ENCODE measurements around the gene CCDC149. TPM values are rescaled to one million over a fixed set of nuclear protein-coding genes. Genes with fewer than 3 reads are reported as not detected.

Gene CCDC149
- total and polyA plus RNA-seq, 2 of the 8 experiments (the other 6 are each of a cell fraction or from before 2014, with no cell fraction given), result 2.2 to 5.6 TPM

DNA sequence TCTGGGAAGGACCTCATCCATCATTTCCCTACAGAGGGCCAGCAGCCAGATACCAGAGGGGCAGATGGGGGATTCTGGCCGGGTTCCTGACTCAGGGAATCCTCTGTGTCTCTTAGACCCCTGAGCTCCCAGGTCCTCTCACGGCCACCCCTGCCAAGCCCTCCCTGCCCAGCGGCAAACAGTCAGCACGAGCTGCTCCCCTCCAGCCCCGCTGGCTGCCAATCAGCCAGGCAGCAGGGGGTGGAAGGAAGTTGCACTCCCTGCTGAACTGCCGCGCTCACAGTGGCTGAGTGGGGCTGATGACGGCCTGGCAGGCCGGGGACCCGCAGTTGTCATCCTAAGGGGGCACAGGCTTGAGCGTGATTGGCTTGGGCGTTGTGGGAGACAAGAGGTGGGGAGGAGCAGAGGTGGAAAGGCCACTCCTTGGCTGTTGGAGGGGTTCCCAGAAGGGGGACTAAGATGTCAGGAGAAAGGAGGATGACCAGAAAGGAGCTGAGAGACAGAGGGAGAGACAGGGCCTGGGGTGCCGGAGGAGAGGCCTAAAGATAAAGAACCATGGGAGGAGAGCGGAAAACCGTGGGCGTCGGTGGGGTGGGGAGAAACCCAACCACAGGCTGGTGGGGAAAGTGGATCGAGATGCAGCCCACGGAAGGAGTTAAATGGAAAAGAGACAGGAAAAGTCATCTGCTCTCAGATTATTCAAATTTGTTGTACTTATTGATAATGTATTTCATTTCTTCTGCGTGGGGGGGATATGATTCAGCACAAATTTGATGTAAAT is 4.4 kb upstream of the CCDC149 start:
- H2BK15ac ChIP-seq (ENCODE audit: low read length), result peak overlapping the region; percentile 19; the same call in 1 of the 2 replicates
- H3K18ac ChIP-seq (ENCODE audit: extremely low read depth, low read length), result no peak overlapping the region
- H4K91ac ChIP-seq (replicated peaks; ENCODE audit: insufficient read length, low read length), result no peak overlapping the region
- no peak overlapping the region for H2AFZ ChIP-seq (ENCODE audit: low read length)
- H3K27ac ChIP-seq (ENCODE audit: low read depth, low read length), result no peak overlapping the region
- H4K8ac ChIP-seq (ENCODE audit: extremely low read depth, insufficient read depth, low read length), result peak overlapping the region; percentile 18; the same call in 1 of the 2 replicates
- H3K27me3 ChIP-seq (replicated peaks in 1 of 4; ENCODE audit: control insufficient read depth in 3 of 4, extremely low read depth in 1 of 4, insufficient read depth in 3 of 4, low read length in 3 of 4), result peaks cover 0 to 9% (median 4%) of the 10 kb centered on the region in 4 experiments; a peak in 4 of 7 replicates
- POLR2A ChIA-PET (ENCODE audit: partially characterized antibody), result interaction anchor here (0.6 to 1.0 kb wide), 2 partner anchors 124 to 367 kb away, joined by 3 to 4 read pairs; no protein-coding TSS in a partner anchor
- H3K23me2 ChIP-seq (ENCODE audit: low read depth, low read length), result peaks cover 1% of the 10 kb centered on the region; the same call in 1 of the 2 replicates
- H3K4me2 ChIP-seq (ENCODE audit: insufficient read depth in 1 of 2, low read depth in 2 of 2, low read length in 2 of 2), result no peak overlapping the region
- CTCF ChIA-PET (ENCODE audit: partially characterized antibody), result interaction anchor here (0.8 to 3.4 kb wide), 4 partner anchors 14 to 182 kb away, joined by 3 to 17 read pairs (median 4); no protein-coding TSS in a partner anchor
- DNase-seq (ENCODE audit: low read depth in 1 of 2, low spot score in 2 of 2) (peak in 1 of 2 experiments; percentile 58), FAIRE-seq (no peak)
- 69% methylated on average over 19 of the region's 20 CpGs; no CpG with 5 or more reads in 1 of the 2 experiments for WGBS, 2 experiments (ENCODE audit: extremely low coverage in 1 of 2, insufficient coverage in 1 of 2, insufficient read length in 1 of 2, insufficient replicate concordance in 2 of 2, low coverage in 1 of 2, low lambda C conversion rate in 2 of 2, missing lambda C conversion rate in 1 of 2)
- H3K14ac ChIP-seq (ENCODE audit: insufficient read length), result no peak overlapping the region
- no peak overlapping the region for H2AK5ac ChIP-seq (ENCODE audit: low read depth, low read length)
- peaks cover 0 to 6% of the 10 kb centered on the region in 2 experiments; a peak in 1 of 4 replicates for H3K9me3 ChIP-seq (ENCODE audit: insufficient read depth in 2 of 2, low read depth in 1 of 2, low read length in 1 of 2)
- no peaks in the 10 kb centered on the region for H4K20me1 ChIP-seq (replicated peaks in 1 of 2; ENCODE audit: control insufficient read depth in 1 of 2, insufficient read depth in 2 of 2, low read length in 2 of 2)
- no peak overlapping the region for H3K4me3 ChIP-seq (ENCODE audit: extremely low read depth in 1 of 4, insufficient read depth in 2 of 4, low read depth in 3 of 4, low read length in 4 of 4)
- H2BK12ac ChIP-seq (ENCODE audit: low read depth, low read length), result no peak overlapping the region; the same call in 1 of the 2 replicates
- H3K4ac ChIP-seq (replicated peaks; ENCODE audit: insufficient read length, low read depth, low read length), result peak overlapping the region; percentile 19
- no peak overlapping the region for H3K56ac ChIP-seq (replicated peaks; ENCODE audit: insufficient read length, low read depth, low read length)
- TF ChIP-seq CREB1 (IDR thresholded peaks at IDR 0.05) (peak; percentile 17; the same call in 1 of the 2 replicates), NANOG (IDR thresholded peaks at IDR 0.05; ENCODE audit: insufficient read depth, low read depth, low read length, poor library complexity, severe bottlenecking) (peak; percentile 13), KDM1A (IDR thresholded peaks at IDR 0.05; ENCODE audit: borderline replicate concordance, low read length) (no peak), NRF1 (IDR thresholded peaks at IDR 0.05; ENCODE audit: low read depth, low read length) (no peak)
- no peaks in the 10 kb centered on the region for H3K79me2 ChIP-seq (ENCODE audit: control insufficient read depth in 1 of 2, insufficient read depth in 2 of 2, low read length in 2 of 2)
- H3K4me1 ChIP-seq (replicated peaks in 1 of 4; ENCODE audit: control insufficient read depth in 3 of 4, insufficient read depth in 4 of 4, low read length in 3 of 4), result peaks cover 4 to 8% (median 5%) of the 10 kb centered on the region in 4 experiments; a peak in 6 of 7 replicates
- no peak overlapping the region for H3K9ac ChIP-seq (replicated peaks in 1 of 4; ENCODE audit: extremely low read depth in 1 of 4, low read depth in 3 of 4, low read length in 3 of 4)
- H2BK20ac ChIP-seq (ENCODE audit: low read length), result no peak overlapping the region
- no peak overlapping the region for H4K5ac ChIP-seq (ENCODE audit: insufficient read length, low read depth, low read length)
- 0 out of 2 replicates have a peak overlapping the region, but pooled peaks have one; percentile 2 for H2BK5ac ChIP-seq (ENCODE audit: low read depth, low read length)
- H2BK120ac ChIP-seq (replicated peaks; ENCODE audit: low read depth, low read length), result no peak overlapping the region
- no peak overlapping the region for H3K23ac ChIP-seq (ENCODE audit: insufficient read length)
- peaks cover 0 to 2% (median 0%) of the 10 kb centered on the region in 4 experiments; a peak in 1 of 8 replicates for H3K36me3 ChIP-seq (ENCODE audit: control insufficient read depth in 2 of 4, insufficient read depth in 4 of 4, low read length in 3 of 4)
- no peaks in the 10 kb centered on the region for H3K79me1 ChIP-seq (ENCODE audit: low read depth, low read length)
